HG03280 (cell line): Measurements from ENCODE around the gene HTRA1.

Source experiments
- ATAC-seq: cut with Tn5 transposase; IDR thresholded peaks from one replicate; pipeline ENCODE4 v1.9.1; 2021; ENCODE audit warnings: mild to moderate bottlenecking, moderate library complexity; ENCODE audit not compliant: unreplicated experiment

HTRA1 gene

GRCh38 chr10:122550427-122550826 is 89.1 kb downstream of the HTRA1 start:
- no peak for ATAC-seq

GRCh38 chr10:122550983-122551382 is 89.6 kb downstream of the HTRA1 start:
- no peak for ATAC-seq

GRCh38 chr10:122551450-122551849 is 90.1 kb downstream of the HTRA1 start:
- ATAC-seq, result no peak

GRCh38 chr10:122553341-122553740 is 92.0 kb downstream of the HTRA1 start:
- ATAC-seq, result no peak

GRCh38 chr10:122554131-122555036 is 93.0 kb downstream of the HTRA1 start:
- no peak for ATAC-seq

- no peak for ATAC-seq
Measured at GRCh38 chr10:122555442-122555841, 94.1 kb downstream of the HTRA1 start.

- no peak for ATAC-seq
Measured at GRCh38 chr10:122557516-122557915, 96.2 kb downstream of the HTRA1 start.

GRCh38 chr10:122558452-122558851 is 97.1 kb downstream of the HTRA1 start:
- no peak for ATAC-seq

GRCh38 chr10:122559228-122559627 is 97.9 kb downstream of the HTRA1 start:
- no peak for ATAC-seq

GRCh38 chr10:122560279-122560804 is 99.0 kb downstream of the HTRA1 start, which contains the start of gene DMBT1:
TSS of gene DMBT1 (plus strand) at chr10:122560754. CDS start at chr10:122560771, 17 bp downstream.
- no peak for ATAC-seq

GRCh38 chr10:122561212-122561611 is 99.9 kb downstream of the HTRA1 start:
- ATAC-seq, result no peak

- ATAC-seq, result no peak
Measured at GRCh38 chr10:122561792-122562191, 100.4 kb downstream of the HTRA1 start.
